OCI-LY7 (cell line): Measurements from ENCODE around the gene DEDD2. TPM values are rescaled to one million over a fixed set of nuclear protein-coding genes. Genes with fewer than 3 reads are reported as not detected.
A peak's percentile ranks its signal among the peaks of the same experiment; 100 is the strongest.

ENCODE experiments used
- BruUV-seq: library from RNA; stranded (reverse); fragments of 400-500 nt; replicated peaks from 2 replicates; lab custom pipeline; 2021; lab: Mats Ljungman, UMichigan
- CTCF ChIA-PET: fragments of 300-600 bp; sonication (Branson Sonifier 250); formaldehyde crosslinking; loops from one replicate; lab custom pipeline; 2022; ENCODE audit warnings: antibody characterized with exemption; ENCODE audit not compliant: unreplicated experiment; lab: Charles Lee
- POLR2A ChIA-PET: fragments of 300-600 bp; sonication (Branson Sonifier 250); formaldehyde crosslinking; loops from one replicate; lab custom pipeline; 2022; ENCODE audit warnings: antibody characterized with exemption; lab: Charles Lee
- DNase-seq: peaks from one replicate; pipeline ENCODE4 v3.0.0-alpha.2; 2015; ENCODE audit warnings: low spot score
- H2AFZ ChIP-seq: fragments of 200-600 bp; sonication (generic), shearing (Covaris generic); 2 replicates; pipeline ENCODE4 v1.6.1; 2014; ENCODE audit warnings: mild to moderate bottlenecking, antibody characterized with exemption, low read length, moderate library complexity
- H3K27ac ChIP-seq: fragments of 200-600 bp; sonication (generic); 2 replicates; pipeline ENCODE4 v1.5.1; 2014; ENCODE audit warnings: mixed run types, low read depth, mild to moderate bottlenecking, moderate library complexity, low read length, inconsistent platforms; ENCODE audit not compliant: poor library complexity, severe bottlenecking
- H3K36me3 ChIP-seq: fragments of 200-600 bp; sonication (generic); 2 replicates; pipeline ENCODE4 v1.6.1; 2014; ENCODE audit warnings: mild to moderate bottlenecking, antibody characterized with exemption, low read length, moderate library complexity, mixed read lengths; ENCODE audit not compliant: insufficient read depth
- H3K4me1 ChIP-seq: fragments of 200-600 bp; sonication (generic); 2 replicates; pipeline ENCODE4 v1.5.1; 2014; ENCODE audit warnings: mild to moderate bottlenecking, low read length; ENCODE audit not compliant: insufficient read depth, poor library complexity, severe bottlenecking
- H3K4me2 ChIP-seq: fragments of 200-600 bp; sonication (generic); 2 replicates; pipeline ENCODE4 v1.6.1; 2014; ENCODE audit warnings: mild to moderate bottlenecking, low read length
- H3K4me3 ChIP-seq: fragments of 200-600 bp; sonication (generic); 2 replicates; pipeline ENCODE4 v1.5.1; 2014; ENCODE audit warnings: mild to moderate bottlenecking, low read depth, low read length; ENCODE audit not compliant: poor library complexity, severe bottlenecking
- H3K79me2 ChIP-seq: fragments of 200-600 bp; sonication (generic); 2 replicates; pipeline ENCODE4 v1.6.1; 2016; ENCODE audit warnings: low read depth, mild to moderate bottlenecking, low read length, moderate library complexity, mixed read lengths; ENCODE audit not compliant: insufficient read depth
- H3K9me2 ChIP-seq: fragments of 200-600 bp; sonication (generic); 2 replicates; pipeline ENCODE4 v1.6.1; 2016; ENCODE audit warnings: mild to moderate bottlenecking, low read length, mixed read lengths; ENCODE audit not compliant: insufficient read depth
- H3K9me3 ChIP-seq: fragments of 200-600 bp; sonication (generic); 2 replicates; pipeline ENCODE4 v1.6.1; 2014; ENCODE audit warnings: mild to moderate bottlenecking, mixed run types, low read length, mixed read lengths
- H4K20me1 ChIP-seq: fragments of 200-600 bp; sonication (generic); 2 replicates; pipeline ENCODE4 v1.6.1; 2014; ENCODE audit warnings: mild to moderate bottlenecking, antibody characterized with exemption, low read length, moderate library complexity, mixed read lengths; ENCODE audit not compliant: insufficient read depth
- CTCF ChIP-seq: fragments of 200-600 bp; sonication (generic); conservative IDR thresholded peaks from 2 replicates; pipeline ENCODE4 v1.5.1; 2014; ENCODE audit warnings: mild to moderate bottlenecking, antibody characterized with exemption, low read length, moderate library complexity, mixed read lengths
- EZH2phosphoT487 ChIP-seq: fragments of 200-600 bp; sonication (generic); IDR thresholded peaks from 2 replicates; pipeline ENCODE4 v1.6.1; 2018; ENCODE audit warnings: low read depth, borderline replicate concordance, mild to moderate bottlenecking, mixed run types, antibody characterized with exemption, low read length, moderate library complexity, mixed read lengths
- intact Hi-C: fragments of 100-400 bp; cut with micrococcal nuclease; formaldehyde crosslinking; loops from one replicate; pipeline ENCODE4 v1.10.0; 2022; ENCODE audit not compliant: unreplicated experiment
- total RNA-seq, 2 experiments: library from RNA; depleted of rRNA in 1 of 2; stranded (reverse); fragments of >200 nt in 1 of 2; shearing (Covaris generic) in 1 of 2; gene quantifications; 2 replicates each; pipeline ENCODE4 v1.2.3, GENCODE V29; 2014 to 2022

Gene DEDD2
- total RNA-seq, 2 experiments from 2014 or later = 15.5 to 41.9 TPM

GRCh38 chr19:42175952-42176648 lies 41.4 kb downstream of the DEDD2 start:
- Histone ChIP-seq H3K4me3 (peak overlapping the region; percentile 61), H3K79me2 (no peaks in the 10 kb centered on the region), H3K4me1 (peaks cover 25% of the 10 kb centered on the region), H3K4me2 (peak overlapping the region; percentile 72), H3K27ac (no peak overlapping the region), H4K20me1 (no peaks in the 10 kb centered on the region), H3K36me3 (no peaks in the 10 kb centered on the region), H3K9me2 (no peaks in the 10 kb centered on the region), H2AFZ (peak overlapping the region; percentile 50; the same call in 1 of the 2 replicates), H3K9me3 (no peaks in the 10 kb centered on the region)
- no peak for DNase-seq
- ChIA-PET POLR2A (interaction anchor here (0.6 to 1.4 kb wide), 3 partner anchors 26 to 1464 kb away, joined by 3 to 6 read pairs (median 3); no protein-coding TSS in a partner anchor), CTCF (interaction anchor here (0.6 to 1.1 kb wide), 3 partner anchors 9 to 62 kb away, joined by 3 to 7 read pairs (median 5); no protein-coding TSS in a partner anchor)
- TF ChIP-seq EZH2phosphoT487 (peak; percentile 29), CTCF (no peak)
- intact Hi-C loops = no loop called here
- no TSS peak for BruUV-seq

GRCh38 chr19:42174958-42175734 lies 42.3 kb downstream of the DEDD2 start:
- intact Hi-C loops = no loop called here
- TF ChIP-seq CTCF (no peak), EZH2phosphoT487 (no peak)
- no peaks in the 10 kb centered on the region for H3K36me3 ChIP-seq
- ChIA-PET CTCF (no interaction called here), POLR2A (no interaction called here)
- no peaks in the 10 kb centered on the region for H3K9me2 ChIP-seq
- no peaks in the 10 kb centered on the region for H3K9me3 ChIP-seq
- peaks cover 25% of the 10 kb centered on the region for H3K4me1 ChIP-seq
- no TSS peak for BruUV-seq
- no peak overlapping the region for H2AFZ ChIP-seq
- H3K4me3 ChIP-seq = no peak overlapping the region
- H3K27ac ChIP-seq = no peak overlapping the region
- no peak for DNase-seq
- H3K4me2 ChIP-seq = no peak overlapping the region
- no peaks in the 10 kb centered on the region for H4K20me1 ChIP-seq
- no peaks in the 10 kb centered on the region for H3K79me2 ChIP-seq
